Smooth muscle cell (in vitro differentiated cells): ENCODE measurements around the gene ATRAID. TPM values are rescaled to one million over a fixed set of nuclear protein-coding genes. Genes with fewer than 3 reads are reported as not detected.
A peak's percentile ranks its signal among the peaks of the same experiment; 100 is the strongest.

Experiments
- DNase-seq: peaks from one replicate; lab custom pipeline; 2025; ENCODE audit not compliant: unreplicated experiment; lab: John Stamatoyannopoulos, UW
- H2AFZ ChIP-seq: fragments of 200-600 bp; sonication (generic); 2 replicates; pipeline ENCODE4 v1.6.0; 2016; ENCODE audit warnings: antibody characterized with exemption, low read depth, mild to moderate bottlenecking
- H3F3A ChIP-seq: fragments of 200-600 bp; sonication (generic); 2 replicates; pipeline ENCODE4 v1.6.0; 2017; ENCODE audit warnings: antibody characterized with exemption, low read depth
- H3K27ac ChIP-seq: fragments of 200-600 bp; sonication (generic); 2 replicates; pipeline ENCODE4 v1.5.1; 2016; ENCODE audit warnings: low read depth, mild to moderate bottlenecking
- H3K27me3 ChIP-seq: fragments of 200-600 bp; sonication (generic); 2 replicates; pipeline ENCODE4 v1.6.1; 2016; ENCODE audit warnings: low read depth, mild to moderate bottlenecking
- H3K36me3 ChIP-seq: fragments of 200-600 bp; sonication (generic); 2 replicates; pipeline ENCODE4 v1.5.1; 2016; ENCODE audit warnings: low read depth
- H3K4me1 ChIP-seq: fragments of 200-600 bp; sonication (generic); 2 replicates; pipeline ENCODE4 v1.5.1; 2016; ENCODE audit warnings: low read depth
- H3K4me2 ChIP-seq: fragments of 200-600 bp; sonication (generic); 2 replicates; pipeline ENCODE4 v1.6.0; 2016; ENCODE audit warnings: mild to moderate bottlenecking
- H3K4me3 ChIP-seq: fragments of 200-600 bp; sonication (generic); 2 replicates; pipeline ENCODE4 v1.5.1; 2016; ENCODE audit warnings: mild to moderate bottlenecking
- H3K79me2 ChIP-seq: fragments of 200-600 bp; sonication (generic); 2 replicates; pipeline ENCODE4 v1.6.0; 2016; ENCODE audit warnings: low read depth, mild to moderate bottlenecking
- H3K9ac ChIP-seq: fragments of 200-600 bp; sonication (generic); 2 replicates; pipeline ENCODE4 v1.6.0; 2016; ENCODE audit warnings: low read depth
- H3K9me3 ChIP-seq: fragments of 200-600 bp; sonication (generic); replicated peaks from 2 replicates; pipeline ENCODE4 v1.5.1; 2016; ENCODE audit warnings: low read depth
- H4K20me1 ChIP-seq: fragments of 200-600 bp; sonication (generic); 2 replicates; pipeline ENCODE4 v1.6.0; 2016; ENCODE audit warnings: low read depth
- CTCF ChIP-seq: fragments of 200-600 bp; sonication (generic); IDR thresholded peaks from 2 replicates; pipeline ENCODE4 v1.5.1; 2017; ENCODE audit warnings: borderline replicate concordance, mild to moderate bottlenecking, antibody characterized with exemption; ENCODE audit not compliant: insufficient read depth, poor library complexity, severe bottlenecking
- WGBS: methylation state at CpG from one replicate; pipeline ENCODE4 v1.1.7; 2016; ENCODE audit warnings: low lambda C conversion rate; 5-methylcytosine and 5-hydroxymethylcytosine counted together
- polyA plus RNA-seq: library from polyadenylated mRNA; unstranded; fragments of >200 nt; fragmentation: Nextera tagmentation; extraction: Ambion mirVana; gene quantifications from 2 replicates; pipeline ENCODE4 v1.2.1, GENCODE V29; 2016
- total RNA-seq: library from RNA; depleted of rRNA; stranded (reverse); fragments of >200 nt; gene quantifications from 2 replicates; pipeline ENCODE4 v1.2.3, GENCODE V29; 2014

Gene ATRAID
- total and polyA plus RNA-seq, 2 experiments from 2014 or later, result 233 to 335 TPM

DNA sequence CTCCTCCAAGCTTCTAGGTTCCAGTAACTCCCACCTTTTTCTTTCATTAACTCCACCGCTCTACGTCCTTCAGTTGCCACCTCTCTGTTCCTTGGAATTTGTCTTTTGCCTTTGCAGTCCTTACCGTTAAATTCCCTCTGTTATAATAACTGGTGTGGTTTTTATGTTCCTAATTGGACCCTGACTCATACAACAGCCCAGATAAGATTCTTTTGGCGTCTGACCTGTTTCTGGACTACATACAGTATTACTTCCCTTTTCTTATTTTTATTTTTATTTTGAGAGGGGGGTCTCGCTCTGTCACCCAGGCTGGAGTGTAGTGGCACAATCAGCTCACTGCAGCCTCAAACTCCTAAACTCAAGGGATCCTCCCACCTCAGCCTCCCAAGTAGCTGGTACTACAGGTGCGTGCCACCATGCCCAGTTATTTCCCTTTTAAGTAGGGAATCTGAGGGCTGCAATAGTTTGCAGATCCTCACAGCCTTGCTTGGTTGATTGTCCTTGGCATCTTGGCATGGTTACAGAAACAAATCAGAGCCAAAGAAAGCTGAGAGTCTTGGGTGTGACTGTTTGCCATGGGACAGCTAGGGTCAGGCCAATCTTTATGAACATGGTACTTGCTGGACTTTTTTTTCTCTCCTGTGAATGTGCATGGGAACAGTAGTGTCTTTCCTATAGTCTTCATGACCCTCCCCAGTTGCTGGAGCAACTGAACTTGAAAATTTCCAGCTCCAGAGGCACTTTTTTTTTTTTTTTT, 41.1 kb upstream of the ATRAID start:
- no peak overlapping the region for H3K4me2 ChIP-seq
- TF ChIP-seq CTCF, result no peak
- 61% methylated on average over 6 of the region's 6 CpGs for WGBS

GRCh38 chr2:27171351-27171848, 40.4 kb upstream of the ATRAID start:
- no peak for TF ChIP-seq CTCF
- no peak overlapping the region for H2AFZ ChIP-seq
- H3K4me1 ChIP-seq, result peaks cover 5% of the 10 kb centered on the region
- no peaks in the 10 kb centered on the region for H3F3A ChIP-seq
- DNase-seq, result no peak
- no peaks in the 10 kb centered on the region for H3K9me3 ChIP-seq
- H3K27ac ChIP-seq, result no peak overlapping the region
- no peak overlapping the region for H3K4me2 ChIP-seq
- no peak overlapping the region for H3K4me3 ChIP-seq
- H3K27me3 ChIP-seq, result peaks cover 33% of the 10 kb centered on the region
- no peak overlapping the region for H3K9ac ChIP-seq
- 86% methylated on average over 8 of the region's 8 CpGs for WGBS
- no peaks in the 10 kb centered on the region for H3K79me2 ChIP-seq
- H3K36me3 ChIP-seq, result no peaks in the 10 kb centered on the region
- H4K20me1 ChIP-seq, result no peaks in the 10 kb centered on the region

More for the DNA sequence above, 41.1 kb upstream of the ATRAID start:
- no peak overlapping the region for H2AFZ ChIP-seq
- H3K36me3 ChIP-seq, result no peaks in the 10 kb centered on the region
- no peak overlapping the region for H3K27ac ChIP-seq
- H3K27me3 ChIP-seq, result peaks cover 33% of the 10 kb centered on the region
- no peak overlapping the region for H3K4me3 ChIP-seq
- no peaks in the 10 kb centered on the region for H3K9me3 ChIP-seq
- no peaks in the 10 kb centered on the region for H3F3A ChIP-seq
- no peaks in the 10 kb centered on the region for H4K20me1 ChIP-seq
- H3K4me1 ChIP-seq, result peaks cover 5% of the 10 kb centered on the region
- no peak for DNase-seq
- H3K9ac ChIP-seq, result no peak overlapping the region
- no peaks in the 10 kb centered on the region for H3K79me2 ChIP-seq

GRCh38 chr2:27174638-27175037, 37.2 kb upstream of the ATRAID start:
- Histone ChIP-seq H3K27ac (peak overlapping the region; percentile 29), H3K79me2 (no peaks in the 10 kb centered on the region), H2AFZ (peak overlapping the region; percentile 28), H3K4me2 (peak overlapping the region; percentile 35), H3F3A (no peaks in the 10 kb centered on the region), H3K9ac (no peak overlapping the region), H3K36me3 (no peaks in the 10 kb centered on the region), H3K4me3 (no peak overlapping the region), H4K20me1 (no peaks in the 10 kb centered on the region), H3K4me1 (peaks cover 5% of the 10 kb centered on the region), H3K27me3 (peaks cover 43% of the 10 kb centered on the region), H3K9me3 (no peaks in the 10 kb centered on the region)
- TF ChIP-seq CTCF, result no peak
- WGBS, result 40% methylated on average over 6 of the region's 6 CpGs
- no peak for DNase-seq
